Cardiac muscle cell (in vitro differentiated cells and primary cell): ENCODE measurements around the gene IGHMBP2. TPM values are rescaled to one million over a fixed set of nuclear protein-coding genes. Genes with fewer than 3 reads are reported as not detected.

Source experiments
- DNase-seq, 2 donors: peaks; one replicate each; pipeline versions ENCODE4 v3.0.0 to v3.0.0-alpha.2; 2010 to 2017; ENCODE audit warnings: low read depth in 1 of 2, low spot score in 1 of 2
- H3K27ac ChIP-seq: fragments of 200-600 bp; sonication (generic); 2 replicates; pipeline ENCODE4 v1.5.1; 2016
- H3K27me3 ChIP-seq: fragments of 200-600 bp; sonication (generic); 2 replicates; pipeline ENCODE4 v1.6.0; 2016; ENCODE audit warnings: control low read depth
- H3K36me3 ChIP-seq: fragments of 200-600 bp; sonication (generic); 2 replicates; pipeline ENCODE4 v1.5.1; 2016; ENCODE audit warnings: control low read depth
- H3K4me1 ChIP-seq: fragments of 200-600 bp; sonication (generic); 2 replicates; pipeline ENCODE4 v1.8.1; 2017; ENCODE audit warnings: low read depth, mild to moderate bottlenecking, mixed run types
- H3K4me3 ChIP-seq: fragments of 200-600 bp; sonication (generic); 2 replicates; pipeline ENCODE4 v1.5.1; 2016; ENCODE audit warnings: mild to moderate bottlenecking
- H3K9me3 ChIP-seq: fragments of 200-600 bp; sonication (generic); 2 replicates; pipeline ENCODE4 v1.5.1; 2017; ENCODE audit warnings: low read depth, mild to moderate bottlenecking, control low read depth
- polyA plus RNA-seq: library from polyadenylated mRNA; unstranded; fragments of >200 nt; fragmentation: Nextera tagmentation; extraction: Ambion mirVana; gene quantifications from 2 replicates; pipeline ENCODE4 v1.2.1, GENCODE V29; 2016
- total RNA-seq: library from RNA; depleted of rRNA; stranded (reverse); fragments of >200 nt; gene quantifications from 2 replicates; pipeline ENCODE4 v1.2.3, GENCODE V29; 2016
- TF ChIP-seq, protein P1 (sequence below): IDR thresholded peaks from 2 replicates; pipeline ENCODE4 v1.5.1; 2012; ENCODE audit warnings: low read depth, mild to moderate bottlenecking, low read length

Gene IGHMBP2
- total and polyA plus RNA-seq, 2 experiments from 2014 or later = 20.9 to 21.7 TPM

- H3K36me3 ChIP-seq = peaks cover 27% of the 10 kb centered on the region
- DNase-seq = no peak
These were observed 32.6 kb downstream of the IGHMBP2 start for GRCh38 chr11:68936358-68936636.

GRCh38 chr11:68936676-68937620 lies 33.3 kb downstream of the IGHMBP2 start:
- DNase-seq = no peak
- Histone ChIP-seq H3K27me3 (no peaks in the 10 kb centered on the region), H3K27ac (no peak overlapping the region), H3K36me3 (peaks cover 27% of the 10 kb centered on the region), H3K4me3 (no peak overlapping the region), H3K4me1 (no peaks in the 10 kb centered on the region), H3K9me3 (no peaks in the 10 kb centered on the region)
- TF ChIP-seq, protein P1, sequence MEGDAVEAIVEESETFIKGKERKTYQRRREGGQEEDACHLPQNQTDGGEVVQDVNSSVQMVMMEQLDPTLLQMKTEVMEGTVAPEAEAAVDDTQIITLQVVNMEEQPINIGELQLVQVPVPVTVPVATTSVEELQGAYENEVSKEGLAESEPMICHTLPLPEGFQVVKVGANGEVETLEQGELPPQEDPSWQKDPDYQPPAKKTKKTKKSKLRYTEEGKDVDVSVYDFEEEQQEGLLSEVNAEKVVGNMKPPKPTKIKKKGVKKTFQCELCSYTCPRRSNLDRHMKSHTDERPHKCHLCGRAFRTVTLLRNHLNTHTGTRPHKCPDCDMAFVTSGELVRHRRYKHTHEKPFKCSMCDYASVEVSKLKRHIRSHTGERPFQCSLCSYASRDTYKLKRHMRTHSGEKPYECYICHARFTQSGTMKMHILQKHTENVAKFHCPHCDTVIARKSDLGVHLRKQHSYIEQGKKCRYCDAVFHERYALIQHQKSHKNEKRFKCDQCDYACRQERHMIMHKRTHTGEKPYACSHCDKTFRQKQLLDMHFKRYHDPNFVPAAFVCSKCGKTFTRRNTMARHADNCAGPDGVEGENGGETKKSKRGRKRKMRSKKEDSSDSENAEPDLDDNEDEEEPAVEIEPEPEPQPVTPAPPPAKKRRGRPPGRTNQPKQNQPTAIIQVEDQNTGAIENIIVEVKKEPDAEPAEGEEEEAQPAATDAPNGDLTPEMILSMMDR = no peak

More at GRCh38 chr11:68936358-68936636, 32.6 kb downstream of the IGHMBP2 start:
- TF ChIP-seq, protein P1 = no peak
- no peak overlapping the region for H3K4me3 ChIP-seq
- H3K27me3 ChIP-seq = no peaks in the 10 kb centered on the region
- no peaks in the 10 kb centered on the region for H3K9me3 ChIP-seq
- no peaks in the 10 kb centered on the region for H3K4me1 ChIP-seq
- H3K27ac ChIP-seq = no peak overlapping the region

- Histone ChIP-seq H3K4me3 (no peak overlapping the region), H3K27me3 (no peaks in the 10 kb centered on the region), H3K27ac (no peak overlapping the region), H3K9me3 (no peaks in the 10 kb centered on the region), H3K4me1 (no peaks in the 10 kb centered on the region), H3K36me3 (peaks cover 27% of the 10 kb centered on the region)
- TF ChIP-seq, protein P1 = no peak
- no peak for DNase-seq
These were observed 34.4 kb downstream of the IGHMBP2 start for GRCh38 chr11:68938088-68938487.

- no peak overlapping the region for H3K4me3 ChIP-seq
- no peaks in the 10 kb centered on the region for H3K9me3 ChIP-seq
- H3K27ac ChIP-seq = no peak overlapping the region
- H3K4me1 ChIP-seq = no peaks in the 10 kb centered on the region
- no peak for DNase-seq
- H3K36me3 ChIP-seq = peaks cover 26% of the 10 kb centered on the region
- no peaks in the 10 kb centered on the region for H3K27me3 ChIP-seq
- TF ChIP-seq, protein P1 = no peak
These were observed 35.3 kb downstream of the IGHMBP2 start for GRCh38 chr11:68938816-68939582.

- Histone ChIP-seq H3K36me3 (peaks cover 18% of the 10 kb centered on the region), H3K27me3 (no peaks in the 10 kb centered on the region)
These were observed 36.2 kb downstream of the IGHMBP2 start for GRCh38 chr11:68939583-68940555.

More at GRCh38 chr11:68939583-68940555, 36.2 kb downstream of the IGHMBP2 start:
- TF ChIP-seq, protein P1 = no peak
- no peak overlapping the region for H3K27ac ChIP-seq
- no peak for DNase-seq
- no peaks in the 10 kb centered on the region for H3K4me1 ChIP-seq
- no peaks in the 10 kb centered on the region for H3K9me3 ChIP-seq
- no peak overlapping the region for H3K4me3 ChIP-seq
